HFF-Myc (cell line): ENCODE measurements around the gene CWF19L1.
"Not testable (repeated sequence)": the region's sequence is repeated elsewhere in the genome, so short reads cannot be mapped to it uniquely, and the experiment has no call there.

ENCODE experiments used
- DNase-seq: peaks from one replicate; pipeline ENCODE4 v3.0.0-alpha.2; 2011; ENCODE audit warnings: low read depth; ENCODE audit errors: extremely low read depth
- H3K4me3 ChIP-seq: replicated peaks from 2 replicates; pipeline ENCODE4 v1.5.1; 2011; ENCODE audit warnings: low read depth, mild to moderate bottlenecking, control low read depth, low read length
- TF ChIP-seq, protein P1 (sequence below): IDR thresholded peaks from 2 replicates; pipeline ENCODE4 v1.5.1; 2012; ENCODE audit warnings: mild to moderate bottlenecking, low read depth, low read length, control low read depth; ENCODE audit errors: missing control alignments

The CWF19L1 gene

GRCh38 chr10:100303724-100304319 is 36.4 kb upstream of the CWF19L1 start:
- H3K4me3 ChIP-seq: no peak overlapping the region
- TF ChIP-seq, protein P1, sequence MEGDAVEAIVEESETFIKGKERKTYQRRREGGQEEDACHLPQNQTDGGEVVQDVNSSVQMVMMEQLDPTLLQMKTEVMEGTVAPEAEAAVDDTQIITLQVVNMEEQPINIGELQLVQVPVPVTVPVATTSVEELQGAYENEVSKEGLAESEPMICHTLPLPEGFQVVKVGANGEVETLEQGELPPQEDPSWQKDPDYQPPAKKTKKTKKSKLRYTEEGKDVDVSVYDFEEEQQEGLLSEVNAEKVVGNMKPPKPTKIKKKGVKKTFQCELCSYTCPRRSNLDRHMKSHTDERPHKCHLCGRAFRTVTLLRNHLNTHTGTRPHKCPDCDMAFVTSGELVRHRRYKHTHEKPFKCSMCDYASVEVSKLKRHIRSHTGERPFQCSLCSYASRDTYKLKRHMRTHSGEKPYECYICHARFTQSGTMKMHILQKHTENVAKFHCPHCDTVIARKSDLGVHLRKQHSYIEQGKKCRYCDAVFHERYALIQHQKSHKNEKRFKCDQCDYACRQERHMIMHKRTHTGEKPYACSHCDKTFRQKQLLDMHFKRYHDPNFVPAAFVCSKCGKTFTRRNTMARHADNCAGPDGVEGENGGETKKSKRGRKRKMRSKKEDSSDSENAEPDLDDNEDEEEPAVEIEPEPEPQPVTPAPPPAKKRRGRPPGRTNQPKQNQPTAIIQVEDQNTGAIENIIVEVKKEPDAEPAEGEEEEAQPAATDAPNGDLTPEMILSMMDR: peak; percentile 55
- DNase-seq: no peak

DNA sequence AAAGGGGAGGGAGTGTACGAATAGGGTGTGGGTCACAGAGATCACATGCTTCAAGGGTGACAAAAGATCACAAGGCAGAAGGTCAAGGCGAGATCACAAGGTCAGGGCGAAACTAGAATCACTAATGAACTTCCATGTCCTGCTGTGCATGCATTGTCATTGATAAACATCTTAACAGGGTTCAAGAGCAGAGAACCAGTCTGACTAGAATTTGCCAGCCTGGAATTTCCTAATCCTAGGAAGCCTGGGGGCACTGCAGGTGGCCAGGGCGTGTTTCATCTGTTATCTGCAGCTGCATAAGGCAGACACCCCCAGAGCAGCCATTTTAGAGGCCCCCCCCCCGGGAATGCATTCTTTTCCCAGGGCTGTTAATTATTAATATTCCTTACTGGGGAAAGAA is 33.7 kb upstream of the CWF19L1 start:
- not testable (repeated sequence) for DNase-seq

DNA sequence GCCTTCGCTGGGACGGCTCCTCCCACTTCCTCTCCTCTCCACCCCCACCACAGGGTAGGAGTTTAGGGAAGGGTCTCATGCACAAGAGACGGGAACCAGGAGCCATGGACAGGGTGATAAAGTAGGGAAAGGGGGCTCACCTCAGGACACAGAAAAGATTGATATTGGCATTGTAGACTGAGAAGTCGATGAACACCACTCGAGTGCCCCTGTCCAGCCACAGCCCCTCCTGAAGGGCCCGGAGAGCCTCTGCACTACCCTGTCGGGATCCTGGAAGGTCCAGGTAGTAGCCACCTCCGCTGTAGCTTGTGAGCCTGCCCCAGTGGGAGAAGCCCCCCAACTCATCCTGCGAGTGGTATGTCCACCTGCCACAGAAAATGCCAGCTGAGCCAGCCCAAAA is 29.8 kb upstream of the CWF19L1 start:
- TF ChIP-seq, protein P1: no peak
- H3K4me3 ChIP-seq: no peak overlapping the region
- DNase-seq: no peak

More for the DNA sequence above, 33.7 kb upstream of the CWF19L1 start:
- H3K4me3 ChIP-seq: not testable (repeated sequence)

- no peak for DNase-seq
- TF ChIP-seq, protein P1: no peak
These were observed 25.6 kb upstream of the CWF19L1 start for GRCh38 chr10:100293066-100293465.

DNA sequence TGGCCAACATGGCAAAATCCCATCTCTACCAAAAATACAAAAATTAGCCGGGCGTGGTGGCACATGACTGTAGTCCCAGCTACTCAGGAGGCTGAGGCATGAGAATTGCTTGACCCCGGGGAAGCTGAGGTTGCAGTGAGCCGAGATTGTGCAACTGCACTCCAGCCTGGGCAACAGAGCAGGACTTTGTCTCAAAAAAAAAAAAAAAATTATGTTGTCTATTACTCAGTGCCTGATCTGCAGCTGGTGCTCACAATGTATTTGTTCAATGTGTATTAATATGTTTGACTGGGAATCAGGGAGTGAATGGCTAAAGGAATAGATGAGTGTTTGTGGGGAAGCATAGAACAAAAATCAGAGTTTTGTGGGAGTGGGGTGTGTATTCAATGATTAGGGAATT is 24.9 kb upstream of the CWF19L1 start:
- not testable (repeated sequence) for H3K4me3 ChIP-seq, DNase-seq

More at GRCh38 chr10:100293066-100293465, 25.6 kb upstream of the CWF19L1 start:
- no peak overlapping the region for H3K4me3 ChIP-seq

DNA sequence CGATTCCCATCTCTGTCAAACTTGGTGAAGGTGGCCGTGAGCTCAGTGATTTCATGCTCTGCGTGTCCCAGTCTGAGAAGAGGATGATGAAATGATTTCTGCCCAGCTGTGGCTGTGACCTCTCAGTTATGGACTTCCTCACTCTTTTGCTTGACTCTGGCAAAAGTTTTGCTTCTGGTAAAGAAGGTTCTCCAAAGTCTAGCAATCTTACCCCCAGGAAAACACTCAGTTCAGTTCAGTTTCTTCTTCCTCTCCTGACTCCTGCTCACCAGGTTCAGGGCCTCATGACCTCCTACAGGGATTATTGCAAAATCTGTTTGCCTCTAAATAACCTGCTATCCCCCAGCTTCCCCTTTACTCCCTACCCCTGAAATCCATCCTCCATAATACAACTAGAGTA is 23.9 kb upstream of the CWF19L1 start:
- no peak overlapping the region for H3K4me3 ChIP-seq
- no peak for DNase-seq
- TF ChIP-seq, protein P1: no peak

- TF ChIP-seq, protein P1: no peak
- H3K4me3 ChIP-seq: no peak overlapping the region
- DNase-seq: no peak
These were observed 22.2 kb upstream of the CWF19L1 start for GRCh38 chr10:100289641-100290040.

DNA sequence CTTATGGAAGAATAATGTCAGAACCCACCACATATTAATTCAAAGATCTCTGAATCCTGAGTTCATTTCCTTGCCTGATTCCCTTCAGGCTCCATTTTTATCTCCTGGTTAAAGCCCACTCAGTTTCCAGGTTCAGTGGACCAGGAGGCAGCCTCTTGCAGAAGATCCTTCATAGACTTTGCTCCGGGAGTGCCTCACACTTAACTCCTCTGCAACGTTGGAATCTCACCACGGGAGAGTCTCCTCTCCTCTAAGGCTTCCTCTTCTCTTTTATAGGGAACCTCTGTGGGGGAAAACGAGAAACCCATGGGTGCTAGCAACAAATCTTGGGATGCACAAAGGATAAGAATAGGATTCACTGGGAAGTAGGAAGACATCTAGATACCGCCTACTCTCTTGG is 20.8 kb upstream of the CWF19L1 start:
- TF ChIP-seq, protein P1: no peak
- no peak for DNase-seq
- H3K4me3 ChIP-seq: no peak overlapping the region
